Cardiac muscle cell (in vitro differentiated cells and primary cell): ENCODE results near the gene UBE2Z. TPM values are rescaled to one million over a fixed set of nuclear protein-coding genes. Genes with fewer than 3 reads are reported as not detected.
"Not testable (repeated sequence)": the region's sequence is repeated elsewhere in the genome, so short reads cannot be mapped to it uniquely, and the experiment has no call there.

Experiments
- DNase-seq, 2 donors: peaks; one replicate each; pipeline versions ENCODE4 v3.0.0 to v3.0.0-alpha.2; 2010 to 2017; ENCODE audit warnings: low read depth in 1 of 2, low spot score in 1 of 2
- H3K27ac ChIP-seq: fragments of 200-600 bp; sonication (generic); 2 replicates; pipeline ENCODE4 v1.5.1; 2016
- H3K27me3 ChIP-seq: fragments of 200-600 bp; sonication (generic); 2 replicates; pipeline ENCODE4 v1.6.0; 2016; ENCODE audit warnings: control low read depth
- H3K36me3 ChIP-seq: fragments of 200-600 bp; sonication (generic); 2 replicates; pipeline ENCODE4 v1.5.1; 2016; ENCODE audit warnings: control low read depth
- H3K4me1 ChIP-seq: fragments of 200-600 bp; sonication (generic); 2 replicates; pipeline ENCODE4 v1.8.1; 2017; ENCODE audit warnings: low read depth, mild to moderate bottlenecking, mixed run types
- H3K4me3 ChIP-seq: fragments of 200-600 bp; sonication (generic); 2 replicates; pipeline ENCODE4 v1.5.1; 2016; ENCODE audit warnings: mild to moderate bottlenecking
- H3K9me3 ChIP-seq: fragments of 200-600 bp; sonication (generic); 2 replicates; pipeline ENCODE4 v1.5.1; 2017; ENCODE audit warnings: low read depth, mild to moderate bottlenecking, control low read depth
- CTCF ChIP-seq: IDR thresholded peaks from 2 replicates; pipeline ENCODE4 v1.5.1; 2012; ENCODE audit warnings: low read depth, mild to moderate bottlenecking, low read length
- polyA plus RNA-seq: library from polyadenylated mRNA; unstranded; fragments of >200 nt; fragmentation: Nextera tagmentation; extraction: Ambion mirVana; gene quantifications from 2 replicates; pipeline ENCODE4 v1.2.1, GENCODE V29; 2016
- total RNA-seq: library from RNA; depleted of rRNA; stranded (reverse); fragments of >200 nt; gene quantifications from 2 replicates; pipeline ENCODE4 v1.2.3, GENCODE V29; 2016

UBE2Z gene
- total and polyA plus RNA-seq, 2 experiments from 2014 or later, result 54.1 to 61.7 TPM

- Histone ChIP-seq H3K36me3 (peaks cover 80% of the 10 kb centered on the region), H3K4me3 (no peak overlapping the region), H3K27me3 (no peaks in the 10 kb centered on the region), H3K9me3 (no peaks in the 10 kb centered on the region), H3K4me1 (no peaks in the 10 kb centered on the region), H3K27ac (peak overlapping the region; percentile 73)
- no peak for TF ChIP-seq CTCF
- peak in 1 of 2 donors; percentile 38 for DNase-seq
Measured at GRCh38 chr17:48928876-48929811, 20.9 kb downstream of the UBE2Z start.

- DNase-seq, result no peak
- no peaks in the 10 kb centered on the region for H3K4me1 ChIP-seq
- H3K27me3 ChIP-seq, result no peaks in the 10 kb centered on the region
- peaks cover 79% of the 10 kb centered on the region for H3K36me3 ChIP-seq
- H3K27ac ChIP-seq, result peak overlapping the region; percentile 73
- TF ChIP-seq CTCF, result no peak
- H3K4me3 ChIP-seq, result no peak overlapping the region
- no peaks in the 10 kb centered on the region for H3K9me3 ChIP-seq
Measured at GRCh38 chr17:48929812-48930165, 21.6 kb downstream of the UBE2Z start.

- no peak for DNase-seq
- no peak for TF ChIP-seq CTCF
- Histone ChIP-seq H3K4me1 (no peaks in the 10 kb centered on the region), H3K9me3 (no peaks in the 10 kb centered on the region), H3K27me3 (no peaks in the 10 kb centered on the region), H3K36me3 (peaks cover 79% of the 10 kb centered on the region), H3K27ac (peak overlapping the region; percentile 73), H3K4me3 (no peak overlapping the region)
Measured at GRCh38 chr17:48930435-48930873, 22.2 kb downstream of the UBE2Z start.

GRCh38 chr17:48933035-48933434 lies 24.8 kb downstream of the UBE2Z start:
- Histone ChIP-seq H3K4me3 (no peak overlapping the region), H3K27me3 (no peaks in the 10 kb centered on the region), H3K36me3 (peaks cover 74% of the 10 kb centered on the region), H3K4me1 (no peaks in the 10 kb centered on the region), H3K27ac (no peak overlapping the region), H3K9me3 (no peaks in the 10 kb centered on the region)
- TF ChIP-seq CTCF, result no peak
- no peak for DNase-seq

GRCh38 chr17:48944515-48945260 lies 36.5 kb downstream of the UBE2Z start, which contains the start of gene SNF8:
SNF8 (minus strand) TSS chr17:48944842; CDS start chr17:48944734, 108 bp downstream.
- H3K27ac ChIP-seq, result peak within 1 kb of the TSS; percentile 89
- no peaks in the 10 kb centered on the region for H3K27me3 ChIP-seq
- H3K9me3 ChIP-seq, result no peaks in the 10 kb centered on the region
- TF ChIP-seq CTCF, result no peak
- H3K4me3 ChIP-seq, result peak within 1 kb of the TSS; percentile 94
- peak; percentile 95 for DNase-seq
- H3K4me1 ChIP-seq, result peaks cover 5% of the 10 kb centered on the region
- H3K36me3 ChIP-seq, result peaks cover 4% of the 10 kb centered on the region

GRCh38 chr17:48945261-48945651 lies 37.0 kb downstream of the UBE2Z start:
- not testable (repeated sequence) for H3K4me1 ChIP-seq, DNase-seq, H3K27me3 ChIP-seq

More at GRCh38 chr17:48945261-48945651, 37.0 kb downstream of the UBE2Z start:
- Histone ChIP-seq H3K4me3 (peak overlapping the region; percentile 94), H3K27ac (peak overlapping the region; percentile 89)
- H3K9me3 ChIP-seq, H3K36me3 ChIP-seq: not testable (repeated sequence)
